HepG2 (cell line): Measurements from ENCODE around the gene ADAMTS20. TPM values are rescaled to one million over a fixed set of nuclear protein-coding genes. Genes with fewer than 3 reads are reported as not detected.
"Not testable (repeated sequence)": the region's sequence is repeated elsewhere in the genome, so short reads cannot be mapped to it uniquely, and the experiment has no call there.

Experiments
- ATAC-seq: fragments of 200-7000 bp; cut with Tn5 transposase; 3 replicates; pipeline ENCODE4 v1.9.1; 2020; ENCODE audit warnings: mild to moderate bottlenecking, moderate library complexity
- BruUV-seq: library from RNA; stranded (reverse); fragments of 400-500 nt; replicated peaks from 2 replicates; lab custom pipeline; 2021; lab: Mats Ljungman, UMichigan
- CTCF ChIA-PET: fragments of 300-600 bp; formaldehyde crosslinking; extraction: SDS; loops from one replicate; lab custom pipeline; 2021; ENCODE audit warnings: low total read pairs, inconsistent platforms, low intra/inter-chr PET ratio; lab: Yijun Ruan, JAX
- POLR2A ChIA-PET: fragments of 350-600 bp; sonication (Branson Sonifier 250); formaldehyde crosslinking; loops from one replicate; lab custom pipeline; 2020; ENCODE audit warnings: antibody characterized with exemption, inconsistent platforms; lab: Yijun Ruan, JAX
- DNase-seq: peaks from one replicate; pipeline ENCODE4 v3.0.0-alpha.2; 2015; ENCODE audit warnings: low spot score
- FAIRE-seq: peaks from 3 replicates; lab custom pipeline; 2011; peaks lifted over from hg19 to GRCh38; lab: Jason Lieb, UNC
- H2AFZ ChIP-seq: one replicate; pipeline ENCODE4 v1.6.1; 2011; ENCODE audit warnings: low read length, inconsistent platforms
- H3K27ac ChIP-seq: fragments of 300-600 bp; 3 replicates; pipeline ENCODE4 v1.8.0; 2011; ENCODE audit warnings: mixed run types, mild to moderate bottlenecking, mixed read lengths, low read length, inconsistent platforms; ENCODE audit not compliant: insufficient read depth; ENCODE audit errors: extremely low read length
- H3K27me3 ChIP-seq, 2 experiments: fragments of 200-600 bp in 1 of 2; 2 replicates in 1 of 2; 3 replicates in 1 of 2; pipeline versions ENCODE4 v1.6.0 to v1.8.0; 2011; ENCODE audit warnings: low read length in 2 of 2, mild to moderate bottlenecking in 2 of 2, moderate library complexity in 2 of 2, inconsistent platforms in 1 of 2; ENCODE audit not compliant: insufficient read depth in 2 of 2, control insufficient read depth in 1 of 2
- H3K36me3 ChIP-seq, 2 experiments: fragments of 200-600 bp in 1 of 2; replicated peaks in 1 of 2; 2 replicates in 1 of 2; 3 replicates in 1 of 2; pipeline versions ENCODE4 v1.5.1 to v1.8.0; 2011; ENCODE audit warnings: low read length in 2 of 2, inconsistent platforms in 1 of 2; ENCODE audit not compliant: insufficient read depth in 2 of 2, control insufficient read depth in 1 of 2
- H3K4me1 ChIP-seq: 2 replicates; pipeline ENCODE4 v1.5.1; 2012; ENCODE audit warnings: low read length, inconsistent platforms; ENCODE audit not compliant: insufficient read depth
- H3K4me2 ChIP-seq: 2 replicates; pipeline ENCODE4 v1.6.0; 2011; ENCODE audit warnings: low read depth, low read length, inconsistent platforms
- H3K4me3 ChIP-seq, 3 experiments: fragments of 200-600 bp in 1 of 3; sonication (generic), shearing (Covaris generic) in 1 of 3; replicated peaks in 1 of 3; 2 replicates each; pipeline ENCODE4 v1.5.1; 2011 to 2016; ENCODE audit warnings: low read length in 3 of 3, inconsistent platforms in 2 of 3, low read depth in 2 of 3, mild to moderate bottlenecking in 2 of 3, control low read depth in 1 of 3, mixed read lengths in 1 of 3; ENCODE audit not compliant: insufficient read depth in 1 of 3
- H3K79me2 ChIP-seq: one replicate; pipeline ENCODE4 v1.6.1; 2011; ENCODE audit warnings: low read length, inconsistent platforms; ENCODE audit not compliant: insufficient read depth
- H3K9ac ChIP-seq: 2 replicates; pipeline ENCODE4 v1.6.0; 2011; ENCODE audit warnings: mild to moderate bottlenecking, low read depth, low read length, inconsistent platforms; ENCODE audit not compliant: insufficient read depth
- H3K9me3 ChIP-seq: 2 replicates; pipeline ENCODE4 v1.5.1; 2012; ENCODE audit warnings: mild to moderate bottlenecking, low read length
- H4K20me1 ChIP-seq: 2 replicates; pipeline ENCODE4 v1.6.0; 2011; ENCODE audit warnings: inconsistent platforms, mild to moderate bottlenecking, low read length, moderate library complexity; ENCODE audit not compliant: insufficient read depth
- BCL6 ChIP-seq: IDR thresholded peaks from 2 replicates; pipeline ENCODE4 v1.6.1; 2016; ENCODE audit warnings: missing genetic modification reagents, missing compliant biosample characterization
- BRD4 ChIP-seq: sonication (generic); formaldehyde crosslinking; IDR thresholded peaks from 2 replicates; pipeline ENCODE4 v1.4.0; 2020; ENCODE audit warnings: missing genetic modification reagents
- IRF1 ChIP-seq: sonication (generic); formaldehyde crosslinking; IDR thresholded peaks from 2 replicates; pipeline ENCODE4 v1.4.0; 2020; ENCODE audit warnings: low read depth, mild to moderate bottlenecking, missing genetic modification reagents
- MAFG ChIP-seq: sonication (generic); formaldehyde crosslinking; IDR thresholded peaks from 2 replicates; pipeline ENCODE4 v1.5.1; 2020; ENCODE audit warnings: mild to moderate bottlenecking, missing genetic modification reagents
- MATR3 ChIP-seq: sonication (generic); formaldehyde crosslinking; IDR thresholded peaks from 2 replicates; pipeline ENCODE4 v1.4.0; 2020; ENCODE audit warnings: missing genetic modification reagents
- PRPF4 ChIP-seq: fragments of 200-400 bp; formaldehyde crosslinking; IDR thresholded peaks from 2 replicates; pipeline ENCODE4 v1.6.1; 2016; ENCODE audit warnings: low read length, low read depth; ENCODE audit not compliant: poor library complexity, severe bottlenecking
- RNF2 ChIP-seq: fragments of 450-650 bp; conservative IDR thresholded peaks from 2 replicates; pipeline ENCODE4 v1.6.1; 2016; ENCODE audit warnings: low read depth
- STAT5B ChIP-seq: sonication (generic); formaldehyde crosslinking; IDR thresholded peaks from 2 replicates; pipeline ENCODE4 v1.4.0; 2020; ENCODE audit warnings: missing genetic modification reagents
- ZFP36L2 ChIP-seq: sonication (generic); formaldehyde crosslinking; IDR thresholded peaks from 2 replicates; pipeline ENCODE4 v1.4.0; 2020; ENCODE audit warnings: missing genetic modification reagents
- ZMAT5 ChIP-seq: sonication (generic); formaldehyde crosslinking; IDR thresholded peaks from 2 replicates; pipeline ENCODE4 v1.5.0; 2020; ENCODE audit warnings: mild to moderate bottlenecking, low read depth, missing genetic modification reagents, borderline replicate concordance
- ZNF557 ChIP-seq: sonication (generic); formaldehyde crosslinking; IDR thresholded peaks from 2 replicates; pipeline ENCODE4 v1.4.0; 2020; ENCODE audit warnings: missing genetic modification reagents
- WGBS: methylation state at CpG from one replicate; pipeline ENCODE4 v1.1.6; 2017; ENCODE audit warnings: low lambda C conversion rate; 5-methylcytosine and 5-hydroxymethylcytosine counted together
- in situ Hi-C: cut with HindIII; loops from 2 replicates; pipeline ENCODE4 v1.10.0; 2017; ENCODE audit warnings: low pct_unique_long_range_greater_than_20kb; ENCODE audit not compliant: extremely low pct_ligation_motif_present
- intact Hi-C: fragments of 100-400 bp; cut with micrococcal nuclease; formaldehyde crosslinking; loops from one replicate; pipeline ENCODE4 v1.10.0; 2022; ENCODE audit not compliant: unreplicated experiment
- polyA plus RNA-seq, 8 experiments: library from polyadenylated mRNA; depleted of rRNA in 3 of 8; stranded (reverse) in 7 of 8; unstranded in 1 of 8; fragments of >200 nt; fragmentation: Illumina TruSeq in 4 of 8; extraction: Trizol in 4 of 8; gene quantifications; 2 replicates each; pipeline versions ENCODE4 v1.2.1 to v1.2.3, GENCODE V29; 2011 to 2016; ENCODE audit warnings: low read depth in 4 of 8, missing spikeins in 1 of 8, mixed read lengths in 1 of 8; ENCODE audit not compliant: insufficient read depth in 1 of 8
- total RNA-seq, 5 experiments: library from RNA; depleted of rRNA; stranded (reverse); fragments of >200 nt; fragmentation: Illumina TruSeq; extraction: Trizol; gene quantifications; 2 replicates each; pipeline ENCODE4 v1.2.3, GENCODE V29; 2016; ENCODE audit warnings: low read depth in 1 of 5

ADAMTS20 gene
- total and polyA plus RNA-seq, 2 of the 13 experiments (the other 11 are each of a cell fraction or from before 2014, with no cell fraction given), result not detected

- Histone ChIP-seq H3K9ac (no peak overlapping the region), H4K20me1 (no peaks in the 10 kb centered on the region), H3K27ac (no peak overlapping the region), H3K27me3 (no peaks in the 10 kb centered on the region), H3K9me3 (peaks cover 23% of the 10 kb centered on the region), H3K36me3 (no peaks in the 10 kb centered on the region), H3K79me2 (no peaks in the 10 kb centered on the region), H3K4me3 (no peak overlapping the region), H2AFZ (no peak overlapping the region), H3K4me1 (no peaks in the 10 kb centered on the region), H3K4me2 (no peak overlapping the region)
- intact Hi-C loops (no loop called here), in situ Hi-C loops (loop anchor here (25.0 kb wide), 1 partner anchor 858 kb away; no protein-coding TSS in a partner anchor)
- TF ChIP-seq ZFP36L2 (CRISPR knock-in tag) (no peak), ZMAT5 (CRISPR knock-in tag) (no peak), ZNF557 (CRISPR knock-in tag) (no peak), STAT5B (CRISPR knock-in tag) (no peak), BRD4 (CRISPR knock-in tag) (no peak), IRF1 (CRISPR knock-in tag) (no peak), PRPF4 (no peak), BCL6 (CRISPR knock-in tag) (no peak), MAFG (CRISPR knock-in tag) (no peak), RNF2 (no peak), MATR3 (CRISPR knock-in tag) (no peak)
- ATAC-seq, result no peak
- ChIA-PET POLR2A (no interaction called here), CTCF (no interaction called here)
- no peak for DNase-seq
- WGBS, result 0% methylated on average over 1 of the region's 1 CpG
- no peak for FAIRE-seq
- BruUV-seq, result no TSS peak
Measured at GRCh38 chr12:43345023-43345422, 207.0 kb downstream of the ADAMTS20 start.

- BruUV-seq, intact Hi-C loops, H3K36me3 ChIP-seq, H2AFZ ChIP-seq, FAIRE-seq, H3K9ac ChIP-seq, H3K4me2 ChIP-seq, CTCF ChIA-PET, H3K27ac ChIP-seq, H3K79me2 ChIP-seq, ATAC-seq, H3K4me3 ChIP-seq, H4K20me1 ChIP-seq, POLR2A ChIA-PET, DNase-seq, H3K27me3 ChIP-seq, H3K4me1 ChIP-seq: not testable (repeated sequence)
- in situ Hi-C loops, result loop anchor here (25.0 kb wide), 1 partner anchor 855 kb away; no protein-coding TSS in a partner anchor
- peaks cover 23% of the 10 kb centered on the region for H3K9me3 ChIP-seq
- WGBS, result 0% methylated on average over 3 of the region's 3 CpGs
Measured at GRCh38 chr12:43341785-43342313, 210.2 kb downstream of the ADAMTS20 start.
